Activated CD8-positive, alpha-beta memory T cell treated with anti-CD3 and anti-CD28 coated beads, Interleukin-2, amount 50 U/mL, for 24 hours (primary cell): Measurements from ENCODE around the gene PIGN.

Source experiments
- DNase-seq: peaks from one replicate; pipeline ENCODE4 v3.0.0-alpha.2; 2020; ENCODE audit errors: extremely low read depth

The PIGN gene

DNA sequence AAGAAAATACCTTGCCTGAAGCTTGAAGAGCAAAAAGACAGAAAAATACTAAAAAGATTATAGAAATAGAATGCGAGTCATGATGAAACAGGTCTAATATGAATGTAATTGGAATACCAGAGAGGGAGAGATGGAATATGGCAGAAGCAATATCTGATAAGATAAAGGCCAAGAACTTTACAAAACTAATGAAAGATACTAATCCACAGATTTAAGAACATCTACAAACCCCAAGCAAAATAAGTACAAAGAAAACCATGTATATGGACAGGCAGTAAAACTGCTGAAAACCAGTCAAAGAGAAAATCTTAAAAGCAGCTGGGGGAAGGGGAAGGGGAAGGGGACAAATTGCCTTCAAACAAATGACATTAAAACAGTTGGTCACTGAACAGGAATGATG is 67.0 kb downstream of the PIGN start:
- DNase-seq, result no peak

DNA sequence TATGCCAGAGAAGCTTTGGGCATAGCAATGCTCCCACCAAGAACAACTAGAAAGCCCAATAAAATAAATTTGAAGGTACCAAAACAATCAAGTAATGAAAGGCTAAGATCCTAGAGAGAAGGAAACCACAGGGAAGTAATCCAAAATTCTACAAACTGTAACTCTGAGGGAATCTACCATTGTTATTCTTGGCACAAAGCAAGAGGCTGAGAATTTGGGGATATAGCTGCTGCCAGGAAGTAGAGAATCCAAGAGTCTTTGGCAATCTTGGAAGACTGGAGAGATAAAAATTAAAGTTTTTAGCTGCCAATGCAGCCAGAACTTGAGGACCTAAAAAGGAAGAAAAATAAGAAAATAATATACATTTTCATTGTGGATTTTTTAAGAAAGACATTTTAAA is 68.5 kb downstream of the PIGN start:
- DNase-seq, result no peak

DNA sequence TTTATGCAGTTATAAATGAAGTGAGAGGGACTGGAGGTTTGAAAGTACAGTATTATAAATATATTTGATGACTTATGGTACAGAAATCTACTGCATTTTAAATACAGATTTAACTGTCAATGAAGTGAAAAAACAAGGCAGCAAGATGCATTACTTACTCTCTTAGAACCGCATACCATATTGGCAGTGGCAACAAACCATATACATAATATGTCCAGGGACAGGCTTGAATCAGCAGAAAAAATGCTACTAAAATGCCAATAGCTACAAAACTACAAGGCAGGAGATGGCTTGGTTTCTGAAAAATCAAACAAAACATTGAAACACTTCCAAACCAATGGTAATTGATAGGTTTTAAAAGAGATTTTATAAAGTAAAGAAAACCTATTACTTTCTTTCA is 77.2 kb downstream of the PIGN start:
- DNase-seq, result no peak

DNA sequence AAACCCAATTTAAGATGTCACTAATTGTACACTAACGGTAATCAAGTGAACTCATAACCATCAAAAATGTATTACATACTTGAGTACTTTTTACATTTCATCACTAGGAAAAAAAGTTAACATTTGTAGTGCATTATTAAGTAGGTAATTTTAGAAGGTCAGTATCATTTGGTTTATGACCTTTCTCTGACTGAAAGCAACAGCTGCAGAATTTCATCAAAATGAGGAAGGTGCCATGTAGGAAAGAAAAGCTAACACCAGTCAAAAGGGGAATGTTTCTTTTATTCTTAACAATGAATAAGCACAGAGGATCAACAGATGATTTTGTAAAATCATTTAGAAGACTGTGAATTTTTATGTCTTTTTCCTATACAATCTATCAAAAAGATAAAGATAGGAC is 79.0 kb downstream of the PIGN start:
- DNase-seq, result no peak

DNA sequence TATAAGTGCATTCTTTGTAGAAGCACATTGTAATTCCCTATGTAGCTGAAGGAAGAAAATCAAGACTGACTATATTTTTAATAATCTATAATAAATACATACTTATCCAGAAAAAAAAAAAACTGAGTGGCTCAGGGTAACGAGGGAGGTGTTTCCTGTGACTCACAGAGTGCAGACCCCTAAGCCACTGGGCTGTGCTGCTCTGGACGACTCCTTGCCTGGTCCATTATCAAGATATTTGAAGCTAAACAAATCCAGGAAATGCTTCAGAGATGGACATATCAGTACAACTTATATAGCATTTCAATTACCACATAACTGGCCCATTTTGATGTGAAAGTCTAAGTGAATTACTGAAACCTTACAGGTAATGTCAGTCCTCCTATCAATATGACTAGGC is 80.6 kb downstream of the PIGN start:
- DNase-seq, result no peak

DNA sequence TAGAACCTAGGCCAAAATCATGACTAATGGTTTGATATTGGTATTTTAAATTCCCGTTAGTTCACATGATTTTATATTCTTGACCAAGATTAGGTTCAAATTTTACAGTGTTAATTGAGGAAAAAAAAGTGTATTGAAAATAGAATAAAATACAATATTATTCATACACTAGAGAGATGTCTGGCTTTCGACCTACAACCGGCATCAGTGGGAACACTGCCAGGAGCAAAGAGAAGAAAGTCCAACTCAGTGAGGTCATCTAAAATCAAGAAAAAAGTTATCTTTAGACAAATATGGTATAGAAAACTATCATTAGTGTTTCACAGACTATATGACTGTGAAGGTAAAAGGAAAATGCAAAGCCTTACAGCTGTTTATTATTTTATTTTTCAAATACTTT is 81.5 kb downstream of the PIGN start:
- no peak for DNase-seq

DNA sequence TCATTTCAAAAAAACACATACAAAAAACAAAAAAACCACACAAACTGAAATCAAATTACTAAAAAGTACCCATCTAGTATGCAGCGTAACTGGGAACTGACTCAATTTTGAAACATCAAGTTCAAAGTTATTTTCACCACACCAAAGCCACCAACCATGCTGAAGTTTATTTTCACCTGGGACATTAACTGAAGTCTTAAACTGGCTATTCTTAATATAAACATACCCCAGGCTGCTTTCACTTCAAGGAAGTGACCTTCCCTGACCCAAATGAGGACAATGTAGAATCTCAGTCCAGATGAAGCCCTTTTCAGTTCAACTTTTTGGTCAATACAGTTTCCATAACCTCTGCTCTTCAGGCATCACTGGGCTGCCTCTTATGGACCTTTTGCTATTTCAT is 84.6 kb downstream of the PIGN start:
- DNase-seq, result no peak

DNA sequence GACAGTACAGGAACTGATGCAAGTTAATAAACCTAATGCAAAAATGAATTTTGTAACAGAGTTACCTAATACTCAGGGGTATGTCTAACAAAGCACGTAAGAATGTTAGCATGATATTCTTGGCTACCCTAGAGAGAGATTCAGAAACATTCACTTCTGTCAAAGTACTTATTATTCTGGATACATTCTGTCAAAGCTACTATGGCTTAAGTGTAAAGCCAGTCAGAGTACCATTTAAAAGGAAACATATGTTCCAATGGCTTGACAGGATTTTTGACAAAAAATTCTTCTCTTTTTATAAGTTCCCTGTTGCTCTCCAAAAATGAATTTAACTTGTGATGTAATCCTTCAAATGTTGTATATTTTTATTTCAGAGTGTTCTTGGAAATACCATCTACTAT is 85.5 kb downstream of the PIGN start:
- DNase-seq, result no peak

DNA sequence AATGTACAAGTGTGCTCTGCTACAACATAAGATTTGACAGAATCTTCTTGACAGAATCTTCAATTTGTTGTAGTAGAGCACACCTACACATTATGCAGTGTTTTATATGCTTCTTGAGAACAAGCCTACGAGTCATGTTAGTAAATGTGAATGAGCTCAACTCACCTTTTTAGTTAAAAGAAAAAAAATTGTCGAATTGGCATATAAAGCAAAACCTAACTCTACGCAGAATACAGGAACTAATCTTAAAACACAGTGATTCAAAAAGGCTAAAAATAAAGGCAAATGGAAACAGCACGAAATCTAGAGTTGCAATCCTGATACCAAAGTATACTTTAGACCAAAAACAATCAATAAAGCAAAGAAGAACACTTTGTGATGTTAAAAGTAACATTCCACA is 87.9 kb downstream of the PIGN start:
- DNase-seq, result no peak

DNA sequence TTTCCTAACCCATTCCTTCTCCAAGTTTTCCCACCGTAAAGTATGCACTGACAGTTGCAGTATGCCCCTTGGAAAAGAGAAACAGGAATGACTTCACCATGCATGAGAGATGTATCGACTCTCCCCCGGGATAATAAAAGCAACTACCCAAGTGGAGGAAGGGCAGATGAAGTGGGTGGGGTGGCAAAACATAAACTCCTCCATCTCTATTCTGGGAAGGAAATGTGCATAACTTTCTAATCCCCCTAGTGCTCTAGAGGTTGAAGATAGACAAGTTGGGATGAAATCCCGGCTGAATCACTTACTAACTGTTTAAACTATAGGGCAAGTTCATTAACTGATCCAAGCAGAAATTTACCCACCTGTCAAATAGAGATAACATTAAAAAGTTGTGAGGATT is 89.2 kb downstream of the PIGN start:
- DNase-seq, result no peak

DNA sequence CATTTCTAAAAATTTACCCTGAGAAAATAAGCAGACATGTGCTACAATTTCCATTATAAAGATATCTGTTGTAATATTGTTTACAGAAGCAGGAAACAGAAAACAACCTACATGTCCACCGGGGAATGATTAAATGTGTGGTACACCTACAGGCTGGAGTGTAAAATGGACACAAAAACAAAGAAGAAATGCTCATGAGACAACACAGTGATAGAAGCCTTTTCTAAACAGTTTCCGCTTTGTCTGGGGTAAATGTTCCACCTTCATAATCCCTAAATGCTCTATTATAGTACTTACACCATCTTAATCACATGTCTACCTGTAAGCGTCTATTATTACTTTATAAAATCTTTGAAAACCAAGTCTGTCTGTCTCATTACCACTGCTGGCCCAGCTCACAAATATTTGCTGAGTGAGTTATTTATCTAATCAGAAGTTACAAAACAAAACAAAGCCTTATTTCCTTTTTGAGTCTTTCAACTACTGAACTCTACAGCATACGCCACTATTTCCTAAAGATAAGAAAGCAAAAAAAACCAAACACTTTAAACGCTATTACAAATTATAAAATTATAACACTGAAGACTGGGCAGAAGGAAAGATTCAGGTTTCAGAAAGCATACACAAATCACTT is 95.3 kb downstream of the PIGN start:
- DNase-seq, result no peak

DNA sequence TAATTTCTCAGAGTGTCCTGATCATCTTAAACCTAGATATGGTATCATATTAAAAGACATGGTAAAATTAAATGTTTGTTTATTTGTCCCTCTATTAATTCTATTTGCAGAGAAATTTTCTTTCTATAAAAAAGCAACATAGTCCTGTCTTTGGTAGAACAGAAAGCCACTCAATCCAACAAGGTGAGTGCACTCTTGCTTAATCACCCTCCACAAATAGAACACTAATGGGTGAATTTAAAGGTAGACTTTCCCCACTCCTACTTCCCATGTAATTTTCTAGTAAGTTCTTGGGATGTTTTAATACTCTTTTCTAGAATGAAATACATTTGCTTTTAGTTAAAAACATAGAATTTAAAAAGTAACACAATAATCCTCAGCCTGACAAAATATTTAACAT is 97.7 kb downstream of the PIGN start:
- no peak for DNase-seq

DNA sequence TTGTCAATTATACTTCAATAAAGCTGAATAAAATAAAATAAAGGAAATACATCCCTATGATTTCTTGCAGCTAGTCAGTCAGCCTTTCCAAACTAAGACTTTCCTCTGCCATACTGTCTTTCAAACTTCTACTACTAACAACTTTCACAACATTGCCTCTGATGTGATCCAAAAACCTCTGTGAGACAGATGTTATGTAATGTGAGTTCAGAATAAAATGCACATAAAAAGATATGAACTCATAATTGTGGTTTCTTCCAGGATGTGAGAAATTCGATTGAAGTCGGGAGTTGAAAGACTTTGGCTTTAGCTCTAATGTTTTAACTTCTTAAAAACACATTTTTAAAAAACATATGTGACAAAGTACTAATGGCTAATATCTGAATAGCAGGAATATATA is 98.7 kb downstream of the PIGN start:
- no peak for DNase-seq

DNA sequence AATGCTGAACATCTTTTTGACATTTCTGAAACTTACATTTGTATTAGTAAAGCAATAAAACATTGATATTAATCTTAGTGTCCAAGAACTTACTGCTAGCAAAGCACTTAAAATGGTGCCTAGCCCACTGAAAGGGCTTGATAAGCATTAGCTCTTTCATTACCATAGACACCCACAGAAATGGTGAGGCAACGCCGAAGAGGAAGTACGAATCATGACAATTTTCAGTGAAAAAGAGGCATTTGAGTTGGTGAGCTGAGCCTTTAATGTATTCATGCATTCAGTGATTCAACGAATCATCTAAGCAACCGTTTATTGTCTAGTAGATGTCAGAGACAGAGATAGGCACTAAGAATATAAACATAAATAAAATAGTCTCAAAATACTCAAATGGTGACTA is 101.1 kb downstream of the PIGN start:
- no peak for DNase-seq

DNA sequence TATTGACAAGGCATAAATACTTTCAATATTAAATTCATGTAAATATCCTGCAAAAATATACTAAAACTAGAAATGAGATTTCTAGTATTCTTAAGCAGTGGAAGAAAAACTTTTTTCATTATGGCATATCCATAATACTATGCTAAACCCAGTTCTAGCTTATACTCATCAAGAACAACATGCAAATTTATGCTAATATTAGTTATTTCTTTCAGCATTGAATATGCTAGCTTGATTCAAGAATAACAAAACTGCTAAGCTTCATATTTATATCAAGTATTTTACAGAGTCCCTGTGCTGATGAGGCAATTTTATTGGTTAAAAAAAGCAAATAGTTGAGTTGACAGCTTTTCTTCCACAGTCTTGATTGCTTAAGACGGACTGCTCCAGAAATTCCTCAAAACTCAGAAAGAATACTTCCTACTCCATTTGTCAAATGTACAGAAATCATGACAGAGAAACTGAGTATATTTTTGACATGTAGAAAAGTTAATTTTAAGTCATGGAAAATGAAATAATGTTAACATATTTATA is 105.0 kb downstream of the PIGN start:
- DNase-seq, result no peak

DNA sequence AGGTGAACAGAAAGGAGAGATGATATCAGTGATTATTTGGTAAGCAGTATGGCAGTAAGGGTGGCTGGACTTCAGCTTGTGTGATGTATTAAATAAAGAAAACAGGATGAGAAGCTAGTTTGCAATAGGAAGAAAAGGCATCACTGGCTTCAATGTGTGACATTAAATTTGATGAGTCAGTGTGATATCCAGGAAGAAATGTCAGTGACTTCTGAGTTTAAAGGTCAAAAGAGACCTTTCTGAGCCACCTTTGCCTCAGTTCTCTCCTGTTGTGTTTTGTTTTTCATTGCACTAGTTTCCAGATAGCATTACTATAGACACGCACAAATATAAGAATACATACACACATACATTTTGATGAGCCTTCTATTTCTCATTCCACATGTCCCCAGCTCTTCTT is 105.6 kb downstream of the PIGN start:
- DNase-seq, result no peak

DNA sequence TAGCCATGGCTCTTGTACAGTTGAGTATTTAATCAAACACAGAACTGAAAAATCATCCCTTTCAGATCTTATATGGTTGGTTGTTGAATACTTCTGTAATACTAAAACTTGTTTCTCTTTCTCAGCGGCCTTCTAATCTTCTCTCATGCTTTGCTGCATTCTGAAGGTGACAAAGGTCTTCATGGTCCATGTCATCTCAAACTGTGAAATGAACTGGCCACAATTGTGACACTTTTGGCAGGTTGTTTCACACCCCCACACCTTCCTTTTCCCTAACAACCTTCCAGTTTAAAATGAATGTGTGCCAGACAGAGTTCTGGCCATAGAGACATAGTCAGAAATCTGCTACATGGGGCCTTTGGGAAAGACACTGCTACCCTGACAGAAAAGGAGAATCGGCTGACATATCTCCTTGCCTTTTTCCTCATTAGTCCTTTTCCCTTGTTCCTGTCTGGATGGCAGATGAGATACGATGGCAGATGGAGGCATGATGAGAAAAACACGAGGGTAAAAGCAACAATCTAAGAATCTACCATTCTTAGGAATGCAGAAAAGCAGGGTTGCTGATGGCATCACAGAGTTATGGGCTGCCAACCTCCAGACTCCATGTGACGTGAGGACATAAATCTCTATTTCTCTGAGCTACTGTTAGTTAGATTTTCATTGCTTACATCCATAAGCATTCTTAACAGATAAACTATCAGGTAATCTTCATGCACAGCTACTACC is 106.5 kb downstream of the PIGN start:
- DNase-seq, result no peak

DNA sequence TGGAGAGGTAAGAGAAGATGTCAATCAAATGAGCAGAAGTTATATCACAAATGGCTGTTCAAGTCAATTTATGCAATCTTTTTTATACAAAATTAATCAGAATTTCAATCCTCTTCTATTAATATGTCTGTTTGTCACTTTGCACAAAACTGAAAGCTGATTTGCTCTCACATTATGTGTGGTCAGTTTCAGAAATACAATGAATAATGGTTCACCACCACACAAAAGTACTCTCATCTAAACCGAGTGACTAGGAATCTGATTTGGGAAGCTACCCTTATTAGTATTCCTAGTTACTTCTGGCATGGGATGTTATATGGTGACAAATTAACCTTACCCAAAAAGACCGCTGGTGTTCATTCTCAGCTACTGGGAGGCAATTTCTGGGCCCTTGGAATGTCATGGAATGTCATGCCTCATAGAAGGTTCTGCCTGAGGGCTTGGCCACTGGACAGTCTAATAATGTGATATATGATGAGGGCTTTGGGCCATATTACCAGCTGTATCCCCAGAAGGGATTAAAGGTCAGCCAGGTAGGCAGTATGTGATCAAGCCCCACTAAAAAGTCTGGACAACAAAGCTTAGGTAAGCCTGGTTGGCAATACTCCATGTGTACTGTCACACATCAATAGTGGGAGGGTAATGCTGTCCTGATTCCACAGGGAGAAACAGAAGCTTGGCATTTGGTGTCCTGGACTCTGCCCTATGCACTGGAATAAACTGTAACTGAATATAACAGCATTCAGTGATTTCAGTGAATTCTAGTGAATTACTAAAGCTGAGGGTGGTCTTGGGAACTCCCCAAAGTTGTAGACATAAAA is 113.2 kb downstream of the PIGN start:
- DNase-seq, result no peak

DNA sequence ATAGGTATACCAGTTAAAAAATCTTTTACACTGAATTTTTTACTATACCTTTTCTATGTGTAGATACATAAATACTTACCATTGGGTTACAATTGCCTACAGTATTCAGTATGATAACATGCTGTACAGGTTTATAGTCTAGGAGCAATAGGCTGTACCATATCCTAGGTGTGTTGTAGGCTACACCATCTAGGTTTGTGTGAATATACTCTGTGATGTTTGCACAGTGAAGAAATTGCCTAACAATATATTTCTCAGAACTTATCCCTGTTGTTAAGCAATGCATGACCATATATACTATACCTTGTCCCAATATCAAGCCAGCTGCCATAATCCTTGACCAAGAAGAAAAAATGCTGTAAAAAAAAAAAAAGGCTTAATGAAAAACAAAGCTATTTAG is 114.5 kb downstream of the PIGN start:
- DNase-seq, result no peak

DNA sequence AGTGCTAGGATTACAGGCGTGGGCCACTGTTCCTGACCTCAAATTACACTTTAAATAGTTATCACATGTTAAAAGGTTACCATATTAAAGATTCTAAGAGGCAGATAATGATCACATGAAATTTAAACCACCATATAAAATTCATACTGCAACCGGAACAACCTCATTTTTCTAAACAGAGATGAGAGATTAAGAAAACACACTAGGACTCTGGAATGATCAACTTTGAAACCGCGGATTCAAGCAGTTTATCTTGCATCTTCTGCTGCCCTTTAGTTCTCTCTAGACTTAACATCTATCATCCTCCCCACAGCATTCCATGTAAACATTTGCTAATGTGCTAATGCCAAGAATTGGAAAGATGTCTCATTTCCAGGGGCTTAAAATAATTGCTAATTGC is 115.8 kb downstream of the PIGN start:
- DNase-seq, result no peak

DNA sequence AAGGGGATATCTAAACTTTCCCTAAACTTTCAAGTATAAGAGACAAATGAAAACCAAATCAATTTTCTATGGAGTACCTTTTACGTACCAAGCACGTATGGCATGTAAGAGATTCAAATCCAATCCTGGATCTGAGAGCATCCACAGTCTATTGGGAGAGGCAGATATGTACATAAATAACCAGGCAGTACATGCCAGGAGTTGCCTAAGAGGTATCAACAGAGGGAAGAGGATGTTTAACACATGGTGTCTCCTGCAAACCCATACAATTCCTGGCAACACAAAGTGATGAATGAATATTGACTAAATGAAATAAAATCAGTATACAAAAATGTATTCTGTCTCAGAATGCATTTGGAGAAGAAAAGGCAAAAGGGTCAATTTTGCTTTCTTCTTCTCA is 116.6 kb downstream of the PIGN start:
- no peak for DNase-seq

DNA sequence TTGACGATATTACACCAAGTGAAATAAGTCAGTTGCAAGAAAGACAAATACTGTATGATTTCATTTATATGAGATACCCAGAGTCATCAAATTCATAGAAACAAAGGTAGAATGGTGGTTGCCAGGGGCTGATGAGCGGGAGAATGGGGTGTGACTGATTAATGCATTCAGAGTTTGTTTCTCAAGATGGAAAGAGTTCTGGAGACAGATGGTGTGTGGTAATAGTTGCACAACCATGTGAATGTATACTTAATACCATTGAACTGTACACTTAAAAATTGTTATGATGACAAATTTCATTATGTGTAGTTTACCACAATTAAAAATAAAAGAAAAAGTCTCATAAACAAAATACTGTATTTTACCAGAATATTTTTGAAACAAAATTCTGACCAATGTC is 117.3 kb downstream of the PIGN start:
- DNase-seq, result no peak
